GM15510 (cell line): ENCODE measurements around the gene PPIH.

ENCODE experiments used
- POLR2A ChIP-seq: IDR thresholded peaks from 3 replicates; pipeline ENCODE4 v1.6.1; 2011; ENCODE audit warnings: borderline replicate concordance; ENCODE audit not compliant: insufficient read length; ENCODE audit errors: extremely low read depth

The PPIH gene

GRCh38 chr1:42679364-42679983 is 21.3 kb downstream of the PPIH start:
- no peak for TF ChIP-seq POLR2A

- TF ChIP-seq POLR2A, result no peak
Observed at GRCh38 chr1:42680055-42680454, 21.8 kb downstream of the PPIH start.

GRCh38 chr1:42680921-42681683 is 22.9 kb downstream of the PPIH start:
- TF ChIP-seq POLR2A, result no peak

- peak; percentile 70 for TF ChIP-seq POLR2A
Observed at GRCh38 chr1:42681741-42682483, 23.7 kb downstream of the PPIH start, which contains the start of gene YBX1. TSS of gene YBX1 (plus strand) at chr1:42682418. CDS start at chr1:42682566, 148 bp downstream.

GRCh38 chr1:42682739-42683531 is 24.7 kb downstream of the PPIH start:
- TF ChIP-seq POLR2A, result peak; percentile 62

GRCh38 chr1:42684139-42684538 is 25.9 kb downstream of the PPIH start:
- TF ChIP-seq POLR2A, result no peak

GRCh38 chr1:42686418-42686817 is 28.2 kb downstream of the PPIH start:
- TF ChIP-seq POLR2A, result no peak

- TF ChIP-seq POLR2A, result no peak
Observed at GRCh38 chr1:42689912-42690311, 31.7 kb downstream of the PPIH start.

- no peak for TF ChIP-seq POLR2A
Observed at GRCh38 chr1:42690477-42691156, 32.4 kb downstream of the PPIH start.

GRCh38 chr1:42691157-42691498 is 32.9 kb downstream of the PPIH start:
- TF ChIP-seq POLR2A, result no peak

- no peak for TF ChIP-seq POLR2A
Observed at GRCh38 chr1:42692461-42692860, 34.2 kb downstream of the PPIH start.

- no peak for TF ChIP-seq POLR2A
Observed at GRCh38 chr1:42692911-42693310, 34.7 kb downstream of the PPIH start.

GRCh38 chr1:42698081-42698813 is 40.0 kb downstream of the PPIH start:
- TF ChIP-seq POLR2A, result no peak

- no peak for TF ChIP-seq POLR2A
Observed at GRCh38 chr1:42700006-42700405, 41.8 kb downstream of the PPIH start.

- TF ChIP-seq POLR2A, result peak; percentile 10
Observed at GRCh38 chr1:42703888-42704464, 45.8 kb downstream of the PPIH start.
